ENCODE measurements around the gene YLPM1.

Gene YLPM1

DNA sequence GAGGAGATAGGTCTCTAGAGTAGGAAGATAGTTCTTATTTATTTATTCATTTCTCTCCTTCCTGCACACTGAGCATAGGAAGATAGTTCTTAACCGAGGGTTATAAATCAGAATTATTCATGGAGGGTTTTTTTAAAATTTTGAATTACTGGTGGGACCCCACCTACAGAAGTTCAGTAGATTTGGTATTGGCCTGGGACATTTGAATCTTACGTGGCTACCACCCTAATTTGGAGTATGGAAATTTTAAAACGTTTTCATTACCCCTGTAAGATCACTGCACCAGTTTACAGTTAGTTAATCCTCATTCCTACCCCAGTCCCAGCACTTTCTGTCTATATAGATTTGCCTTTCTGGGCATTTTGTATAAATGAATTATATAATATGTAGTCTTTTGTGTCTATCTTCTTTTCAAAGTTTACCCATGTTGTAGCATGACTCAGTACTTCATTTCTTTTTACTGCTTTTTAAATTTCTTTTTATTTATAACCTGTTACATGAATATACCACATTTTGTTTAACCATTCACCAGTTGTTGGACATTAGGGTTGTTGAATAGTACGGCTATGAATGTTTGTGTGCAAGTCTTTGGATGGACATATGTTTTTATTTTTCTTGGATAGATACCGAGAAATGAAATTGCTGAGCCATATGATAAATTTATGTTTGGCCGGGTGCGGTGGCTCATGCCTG, 44.9 kb downstream of the YLPM1 start:
- Histone ChIP-seq H3K27ac (ENCODE audit: insufficient read depth, low read length, poor library complexity, severe bottlenecking) (no peak overlapping the region), H3K4me3 (ENCODE audit: insufficient read depth, low read depth, low read length, poor library complexity, severe bottlenecking) (no peak overlapping the region), H3K9me3 (ENCODE audit: control insufficient read depth, low read length) (no peaks in the 10 kb centered on the region), H3K36me3 (ENCODE audit: control insufficient read depth, insufficient read depth, low read length) (peaks cover 57% of the 10 kb centered on the region), H3K4me1 (ENCODE audit: control insufficient read depth, insufficient read depth, low read length, poor library complexity, severe bottlenecking) (no peaks in the 10 kb centered on the region), H3K27me3 (replicated peaks; ENCODE audit: control insufficient read depth, insufficient read depth, low read length, poor library complexity, severe bottlenecking) (no peaks in the 10 kb centered on the region)
- DNase-seq: no peak

DNA sequence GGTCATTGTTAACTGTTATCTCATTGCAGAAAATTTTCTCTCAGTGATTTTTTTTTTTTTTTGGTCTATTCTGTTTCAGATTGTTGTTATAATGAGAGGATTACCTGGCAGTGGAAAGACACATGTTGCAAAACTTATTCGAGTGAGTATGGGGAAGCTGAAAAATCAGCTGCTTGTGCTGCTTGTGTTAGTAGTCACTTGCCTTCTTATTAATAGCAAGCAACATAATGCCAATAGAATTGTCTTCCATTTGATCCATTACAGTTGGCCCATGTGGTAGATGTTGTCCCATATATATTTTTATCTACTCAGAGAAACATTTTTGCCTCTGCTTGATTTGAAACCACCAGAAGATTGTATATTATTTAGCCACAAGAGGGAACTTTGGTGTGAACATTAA, 53.0 kb downstream of the YLPM1 start:
- Histone ChIP-seq H3K27ac (ENCODE audit: insufficient read depth, low read length, poor library complexity, severe bottlenecking) (no peak overlapping the region), H3K4me1 (ENCODE audit: control insufficient read depth, insufficient read depth, low read length, poor library complexity, severe bottlenecking) (no peaks in the 10 kb centered on the region), H3K27me3 (replicated peaks; ENCODE audit: control insufficient read depth, insufficient read depth, low read length, poor library complexity, severe bottlenecking) (no peaks in the 10 kb centered on the region), H3K36me3 (ENCODE audit: control insufficient read depth, insufficient read depth, low read length) (peaks cover 72% of the 10 kb centered on the region), H3K9me3 (ENCODE audit: control insufficient read depth, low read length) (no peaks in the 10 kb centered on the region), H3K4me3 (ENCODE audit: insufficient read depth, low read depth, low read length, poor library complexity, severe bottlenecking) (no peak overlapping the region)
- DNase-seq: no peak

DNA sequence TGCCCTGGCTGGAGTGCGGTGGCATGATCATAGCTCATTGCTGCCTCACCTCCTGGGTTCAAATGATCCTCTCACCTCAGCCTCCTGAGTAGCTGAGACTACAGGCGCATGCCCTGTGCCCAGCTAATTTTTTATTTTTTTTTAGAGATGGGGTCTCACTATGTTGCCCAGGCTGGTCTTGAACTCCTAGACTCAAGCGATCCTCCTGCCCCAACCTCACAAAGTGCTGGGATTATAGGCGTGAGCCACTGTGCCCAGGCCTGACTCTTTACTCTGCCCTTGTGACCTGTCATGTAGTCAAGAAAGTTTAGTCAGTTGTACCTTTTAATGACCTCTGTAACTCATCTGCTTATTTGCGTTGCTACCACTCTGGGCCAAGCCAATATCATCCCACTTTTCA, 57.2 kb downstream of the YLPM1 start:
- Histone ChIP-seq H3K27me3 (replicated peaks; ENCODE audit: control insufficient read depth, insufficient read depth, low read length, poor library complexity, severe bottlenecking) (no peaks in the 10 kb centered on the region), H3K36me3 (ENCODE audit: control insufficient read depth, insufficient read depth, low read length) (peaks cover 65% of the 10 kb centered on the region), H3K9me3 (ENCODE audit: control insufficient read depth, low read length) (no peaks in the 10 kb centered on the region), H3K4me3 (ENCODE audit: insufficient read depth, low read depth, low read length, poor library complexity, severe bottlenecking) (no peak overlapping the region), H3K27ac (ENCODE audit: insufficient read depth, low read length, poor library complexity, severe bottlenecking) (no peak overlapping the region), H3K4me1 (ENCODE audit: control insufficient read depth, insufficient read depth, low read length, poor library complexity, severe bottlenecking) (no peaks in the 10 kb centered on the region)
- no peak for DNase-seq

DNA sequence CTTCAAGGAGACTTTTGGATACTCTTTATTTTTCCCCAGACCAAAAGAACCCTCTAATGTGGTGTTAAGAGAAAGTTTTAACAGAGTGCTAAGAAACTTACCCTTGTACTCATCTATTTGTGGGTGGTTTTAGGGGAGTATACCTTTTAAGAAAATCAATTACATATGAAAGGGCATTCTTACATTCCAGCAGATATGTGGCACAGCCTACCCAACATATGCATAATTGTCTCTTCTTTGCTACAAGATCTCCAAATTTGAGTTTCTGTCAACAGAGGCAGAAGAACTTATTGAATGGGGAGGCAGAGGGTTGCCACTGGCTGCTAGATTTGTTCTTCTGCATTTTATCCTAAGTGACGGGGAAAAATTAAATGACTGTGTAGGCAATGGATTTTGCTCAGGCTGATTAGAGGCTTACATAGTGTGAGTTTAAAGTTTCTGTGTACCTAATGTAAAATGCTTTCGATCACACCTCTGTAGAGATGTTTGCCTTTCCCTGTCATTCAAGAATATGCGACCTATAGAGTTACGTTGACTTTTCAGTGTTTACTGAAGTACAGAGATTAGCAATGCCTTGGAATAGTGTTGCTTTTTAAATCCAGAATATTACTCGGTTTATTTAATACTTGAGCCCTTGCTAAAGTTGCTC, 58.3 kb downstream of the YLPM1 start:
- H3K36me3 ChIP-seq (ENCODE audit: control insufficient read depth, insufficient read depth, low read length): peaks cover 64% of the 10 kb centered on the region
- H3K4me3 ChIP-seq (ENCODE audit: insufficient read depth, low read depth, low read length, poor library complexity, severe bottlenecking): no peak overlapping the region
- no peaks in the 10 kb centered on the region for H3K27me3 ChIP-seq (replicated peaks; ENCODE audit: control insufficient read depth, insufficient read depth, low read length, poor library complexity, severe bottlenecking)
- no peak for DNase-seq
- H3K9me3 ChIP-seq (ENCODE audit: control insufficient read depth, low read length): no peaks in the 10 kb centered on the region
- no peak overlapping the region for H3K27ac ChIP-seq (ENCODE audit: insufficient read depth, low read length, poor library complexity, severe bottlenecking)
- H3K4me1 ChIP-seq (ENCODE audit: control insufficient read depth, insufficient read depth, low read length, poor library complexity, severe bottlenecking): no peaks in the 10 kb centered on the region

DNA sequence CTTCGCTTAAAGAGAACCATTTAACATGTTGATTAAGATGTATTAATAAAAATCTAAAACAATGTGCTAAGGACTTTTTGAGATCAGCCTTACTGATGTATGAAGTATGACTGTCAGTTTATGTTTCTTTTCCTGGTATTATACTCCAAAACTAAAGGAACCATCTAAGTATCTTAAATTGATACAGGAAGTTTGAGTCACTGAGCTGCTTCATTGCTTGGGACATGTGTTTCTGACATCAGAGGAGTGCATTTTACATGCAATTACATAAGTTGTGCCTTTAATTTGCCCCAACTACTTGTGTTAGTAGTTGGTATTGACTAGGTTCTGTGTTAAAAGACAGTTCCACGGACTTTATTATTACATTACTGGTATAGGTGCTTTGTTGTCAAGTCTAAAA, 61.9 kb downstream of the YLPM1 start:
- H3K27ac ChIP-seq (ENCODE audit: insufficient read depth, low read length, poor library complexity, severe bottlenecking): no peak overlapping the region
- peaks cover 46% of the 10 kb centered on the region for H3K36me3 ChIP-seq (ENCODE audit: control insufficient read depth, insufficient read depth, low read length)
- DNase-seq: no peak
- H3K27me3 ChIP-seq (replicated peaks; ENCODE audit: control insufficient read depth, insufficient read depth, low read length, poor library complexity, severe bottlenecking): no peaks in the 10 kb centered on the region
- H3K9me3 ChIP-seq (ENCODE audit: control insufficient read depth, low read length): no peaks in the 10 kb centered on the region
- no peaks in the 10 kb centered on the region for H3K4me1 ChIP-seq (ENCODE audit: control insufficient read depth, insufficient read depth, low read length, poor library complexity, severe bottlenecking)
- no peak overlapping the region for H3K4me3 ChIP-seq (ENCODE audit: insufficient read depth, low read depth, low read length, poor library complexity, severe bottlenecking)

DNA sequence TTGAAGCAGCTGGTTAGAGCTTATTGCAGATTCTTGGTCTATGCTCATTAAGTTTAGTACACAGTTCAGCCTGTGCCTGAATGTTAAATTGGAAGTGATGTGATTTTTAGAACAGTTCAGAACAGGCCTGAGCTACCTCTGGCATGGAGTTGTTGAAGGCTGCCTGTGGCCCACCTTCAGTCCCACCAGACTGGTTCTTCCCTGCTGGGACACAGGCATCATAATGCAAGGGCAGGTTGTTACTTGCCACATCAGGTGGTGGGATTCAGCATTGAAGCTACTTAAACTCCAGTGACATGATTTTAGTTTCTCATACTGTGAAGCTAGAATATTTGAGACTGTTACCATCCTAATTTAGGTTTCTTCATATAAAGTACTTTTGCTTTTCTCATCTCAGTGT, 63.5 kb downstream of the YLPM1 start:
- H3K4me1 ChIP-seq (ENCODE audit: control insufficient read depth, insufficient read depth, low read length, poor library complexity, severe bottlenecking): no peaks in the 10 kb centered on the region
- H3K4me3 ChIP-seq (ENCODE audit: insufficient read depth, low read depth, low read length, poor library complexity, severe bottlenecking): no peak overlapping the region
- no peak overlapping the region for H3K27ac ChIP-seq (ENCODE audit: insufficient read depth, low read length, poor library complexity, severe bottlenecking)
- DNase-seq: no peak
- H3K27me3 ChIP-seq (replicated peaks; ENCODE audit: control insufficient read depth, insufficient read depth, low read length, poor library complexity, severe bottlenecking): no peaks in the 10 kb centered on the region
- peaks cover 40% of the 10 kb centered on the region for H3K36me3 ChIP-seq (ENCODE audit: control insufficient read depth, insufficient read depth, low read length)
- no peaks in the 10 kb centered on the region for H3K9me3 ChIP-seq (ENCODE audit: control insufficient read depth, low read length)

DNA sequence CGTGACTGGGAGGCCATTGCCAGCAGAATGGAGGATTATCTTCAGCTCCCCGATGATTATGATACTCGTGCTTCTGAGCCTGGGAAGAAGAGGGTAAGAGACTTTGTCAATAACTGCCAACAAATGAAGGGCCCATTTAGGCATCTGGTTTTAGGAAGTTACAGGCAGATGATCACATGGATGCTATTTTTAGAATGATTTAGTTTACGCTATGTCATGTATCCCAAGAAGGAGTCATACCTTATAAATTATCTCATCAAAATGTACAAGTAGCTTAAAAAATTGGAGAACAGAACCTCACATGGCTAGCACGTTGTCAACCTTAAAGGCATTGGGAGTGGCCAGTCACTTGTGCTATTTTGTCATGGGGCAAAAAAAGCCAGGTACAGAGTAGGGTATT, 66.1 kb downstream of the YLPM1 start:
- Histone ChIP-seq H3K36me3 (ENCODE audit: control insufficient read depth, insufficient read depth, low read length) (peaks cover 25% of the 10 kb centered on the region), H3K4me1 (ENCODE audit: control insufficient read depth, insufficient read depth, low read length, poor library complexity, severe bottlenecking) (no peaks in the 10 kb centered on the region), H3K4me3 (ENCODE audit: insufficient read depth, low read depth, low read length, poor library complexity, severe bottlenecking) (no peak overlapping the region), H3K27ac (ENCODE audit: insufficient read depth, low read length, poor library complexity, severe bottlenecking) (no peak overlapping the region), H3K27me3 (replicated peaks; ENCODE audit: control insufficient read depth, insufficient read depth, low read length, poor library complexity, severe bottlenecking) (no peaks in the 10 kb centered on the region), H3K9me3 (ENCODE audit: control insufficient read depth, low read length) (no peaks in the 10 kb centered on the region)
- DNase-seq: no peak

DNA sequence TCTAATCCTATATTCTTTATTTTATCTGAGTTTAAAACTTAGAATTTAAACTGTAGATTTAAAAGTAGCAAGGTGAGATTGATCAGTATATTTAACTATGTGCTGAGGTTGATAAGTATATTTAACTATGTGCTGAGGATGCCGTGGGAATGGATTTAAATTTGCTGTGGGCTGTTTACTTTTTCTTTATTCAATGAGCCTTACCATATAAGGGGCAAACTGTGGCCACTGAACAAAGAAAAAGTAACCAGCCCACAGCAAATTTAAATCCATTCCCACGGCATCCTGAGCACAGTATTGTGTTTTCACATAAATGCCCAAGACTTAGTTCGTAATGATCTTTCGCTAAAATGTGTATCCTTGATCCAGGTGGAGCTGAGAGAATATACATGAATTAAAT, 69.7 kb downstream of the YLPM1 start:
- no peak for DNase-seq
- Histone ChIP-seq H3K4me3 (ENCODE audit: insufficient read depth, low read depth, low read length, poor library complexity, severe bottlenecking) (no peak overlapping the region), H3K9me3 (ENCODE audit: control insufficient read depth, low read length) (no peaks in the 10 kb centered on the region), H3K27me3 (replicated peaks; ENCODE audit: control insufficient read depth, insufficient read depth, low read length, poor library complexity, severe bottlenecking) (no peaks in the 10 kb centered on the region), H3K36me3 (ENCODE audit: control insufficient read depth, insufficient read depth, low read length) (peaks cover 20% of the 10 kb centered on the region), H3K27ac (ENCODE audit: insufficient read depth, low read length, poor library complexity, severe bottlenecking) (no peak overlapping the region), H3K4me1 (ENCODE audit: control insufficient read depth, insufficient read depth, low read length, poor library complexity, severe bottlenecking) (peaks cover 23% of the 10 kb centered on the region)

DNA sequence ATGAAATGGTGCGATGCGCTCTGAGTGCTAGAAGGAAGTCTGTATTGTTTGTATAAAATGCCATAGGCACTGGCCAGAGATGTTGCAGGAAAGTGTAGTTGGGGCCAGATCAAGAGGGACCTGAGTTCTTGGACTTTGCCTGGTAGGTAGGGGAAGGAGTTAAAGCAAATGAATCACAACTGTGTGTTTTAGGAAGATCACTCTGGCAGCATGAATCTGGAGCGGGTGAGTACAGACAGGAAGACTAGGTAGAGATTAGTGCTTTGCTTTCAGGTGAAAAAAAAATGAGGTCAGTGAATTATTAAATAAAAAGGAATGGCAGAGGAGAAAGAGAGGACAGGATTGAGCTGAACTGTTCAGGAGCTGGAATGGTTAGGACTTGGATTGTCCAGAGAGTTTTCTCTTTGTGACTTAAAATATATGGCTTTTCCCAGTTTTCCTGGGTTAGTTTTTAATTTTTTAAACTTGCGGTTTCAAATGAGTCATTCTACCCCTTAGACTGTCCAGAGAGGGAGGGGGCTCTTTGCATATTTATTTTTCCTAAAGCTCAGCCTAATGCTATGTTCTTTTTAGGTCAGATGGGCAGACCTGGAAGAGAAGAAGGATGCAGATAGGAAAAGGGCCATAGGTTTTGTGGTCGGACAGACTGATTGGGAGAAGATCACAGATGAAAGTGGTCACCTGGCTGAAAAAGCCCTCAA, 71.7 kb downstream of the YLPM1 start:
- no peaks in the 10 kb centered on the region for H3K9me3 ChIP-seq (ENCODE audit: control insufficient read depth, low read length)
- no peak overlapping the region for H3K27ac ChIP-seq (ENCODE audit: insufficient read depth, low read length, poor library complexity, severe bottlenecking)
- peaks cover 23% of the 10 kb centered on the region for H3K4me1 ChIP-seq (ENCODE audit: control insufficient read depth, insufficient read depth, low read length, poor library complexity, severe bottlenecking)
- peaks cover 10% of the 10 kb centered on the region for H3K36me3 ChIP-seq (ENCODE audit: control insufficient read depth, insufficient read depth, low read length)
- H3K27me3 ChIP-seq (replicated peaks; ENCODE audit: control insufficient read depth, insufficient read depth, low read length, poor library complexity, severe bottlenecking): no peaks in the 10 kb centered on the region
- H3K4me3 ChIP-seq (ENCODE audit: insufficient read depth, low read depth, low read length, poor library complexity, severe bottlenecking): no peak overlapping the region
- DNase-seq: no peak

DNA sequence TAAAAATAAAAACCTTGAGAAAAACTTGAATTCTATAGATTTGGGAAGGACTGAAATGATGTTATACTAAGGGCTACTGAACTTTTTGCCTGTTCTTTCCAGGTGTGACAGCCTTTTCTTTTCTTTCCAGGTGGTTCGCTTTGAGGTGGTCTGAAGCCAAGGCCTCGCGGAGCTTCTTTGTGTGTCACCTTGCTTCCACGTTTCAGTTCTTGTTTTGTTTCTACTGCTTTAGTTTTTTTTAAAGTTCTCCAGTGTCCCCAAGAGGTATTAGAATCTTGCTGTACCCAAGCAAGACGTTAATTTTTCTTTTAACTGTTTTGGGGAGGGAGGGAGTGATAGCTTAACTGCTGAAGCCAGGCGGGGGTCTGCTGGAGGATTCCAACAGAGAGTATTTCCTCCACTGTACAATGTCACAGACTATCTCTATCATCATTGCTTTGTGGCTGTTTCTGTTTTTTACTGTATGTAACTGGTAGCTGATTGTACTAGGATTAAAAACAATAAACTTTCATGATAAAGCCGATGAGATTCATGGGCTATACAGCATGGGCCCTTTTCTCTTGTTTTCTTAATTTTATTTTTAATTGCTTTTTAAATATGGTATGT, 72.6 kb downstream of the YLPM1 start:
- Histone ChIP-seq H3K27ac (ENCODE audit: insufficient read depth, low read length, poor library complexity, severe bottlenecking) (no peak overlapping the region), H3K27me3 (replicated peaks; ENCODE audit: control insufficient read depth, insufficient read depth, low read length, poor library complexity, severe bottlenecking) (no peaks in the 10 kb centered on the region), H3K36me3 (ENCODE audit: control insufficient read depth, insufficient read depth, low read length) (peaks cover 1% of the 10 kb centered on the region), H3K4me1 (ENCODE audit: control insufficient read depth, insufficient read depth, low read length, poor library complexity, severe bottlenecking) (peaks cover 23% of the 10 kb centered on the region), H3K4me3 (ENCODE audit: insufficient read depth, low read depth, low read length, poor library complexity, severe bottlenecking) (no peak overlapping the region), H3K9me3 (ENCODE audit: control insufficient read depth, low read length) (no peaks in the 10 kb centered on the region)
- DNase-seq: no peak
